GM13977 (cell line): ENCODE measurements around the gene CREG1.

Source experiments
- DNase-seq: peaks from one replicate; pipeline ENCODE4 v3.0.0; 2012; ENCODE audit warnings: low spot score
- CTCF ChIP-seq: IDR thresholded peaks from 2 replicates; pipeline ENCODE4 v1.5.1; 2012; ENCODE audit warnings: mild to moderate bottlenecking, control low read depth; ENCODE audit not compliant: insufficient read depth; ENCODE audit errors: extremely low read depth, missing control alignments
- in situ Hi-C: fragments of 300-500 bp; cut with MboI; formaldehyde crosslinking; loops from one replicate; pipeline ENCODE4 v1.12.0; 2022; ENCODE audit warnings: low sequenced_read_pairs, low pct_unique_long_range_greater_than_20kb, mixed read lengths, inconsistent platforms; ENCODE audit not compliant: unreplicated experiment

The CREG1 gene

GRCh38 chr1:167515893-167516321 is 37.7 kb downstream of the CREG1 start:
- TF ChIP-seq CTCF, result no peak
- in situ Hi-C loops, result no loop called here
- no peak for DNase-seq

GRCh38 chr1:167515461-167515860 is 38.1 kb downstream of the CREG1 start:
- no peak for DNase-seq
- TF ChIP-seq CTCF, result no peak
- in situ Hi-C loops, result no loop called here

GRCh38 chr1:167514288-167514687 is 39.3 kb downstream of the CREG1 start:
- in situ Hi-C loops, result no loop called here
- no peak for DNase-seq
- TF ChIP-seq CTCF, result no peak

- no peak for TF ChIP-seq CTCF
- in situ Hi-C loops, result no loop called here
- no peak for DNase-seq
These were observed 41.4 kb downstream of the CREG1 start for GRCh38 chr1:167512046-167512654.

GRCh38 chr1:167511374-167511986 is 42.1 kb downstream of the CREG1 start:
- in situ Hi-C loops, result no loop called here
- no peak for TF ChIP-seq CTCF
- DNase-seq, result no peak

- in situ Hi-C loops, result no loop called here
- no peak for TF ChIP-seq CTCF
These were observed 42.7 kb downstream of the CREG1 start for GRCh38 chr1:167510881-167511280.

More at GRCh38 chr1:167510881-167511280, 42.7 kb downstream of the CREG1 start:
- DNase-seq, result no peak
